RPMI8226 (cell line): ENCODE results near the gene REG3G.
"Not testable (repeated sequence)": the region's sequence is repeated elsewhere in the genome, so short reads cannot be mapped to it uniquely, and the experiment has no call there.

Experiments used
- DNase-seq: peaks from one replicate; pipeline ENCODE4 v3.0.0-alpha.2; 2015

REG3G gene

GRCh38 chr2:79026061-79026460 is 559 bp downstream of the REG3G start:
- DNase-seq: no peak

DNA sequence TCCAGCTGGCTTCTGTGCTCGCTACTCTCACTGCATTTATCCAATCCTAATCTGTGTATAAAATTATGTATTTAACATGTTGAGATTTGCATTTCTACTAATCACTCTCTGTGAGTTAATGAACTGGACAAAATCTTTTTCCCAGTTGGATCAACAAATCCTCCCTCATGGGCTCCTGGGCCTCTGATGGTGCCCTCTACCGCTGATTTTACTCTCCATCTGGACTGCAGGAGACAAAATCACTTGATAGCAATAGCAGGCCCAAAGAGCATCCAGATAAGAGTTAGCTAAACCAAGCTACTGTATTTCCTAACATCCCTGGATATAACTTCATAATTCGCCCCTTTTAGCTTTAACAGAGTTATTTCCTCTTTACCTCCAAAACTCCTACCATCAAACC is 14.4 kb downstream of the REG3G start:
- DNase-seq: no peak

- peak; percentile 4 for DNase-seq
These were observed 15.5 kb downstream of the REG3G start for GRCh38 chr2:79041032-79041448.

DNA sequence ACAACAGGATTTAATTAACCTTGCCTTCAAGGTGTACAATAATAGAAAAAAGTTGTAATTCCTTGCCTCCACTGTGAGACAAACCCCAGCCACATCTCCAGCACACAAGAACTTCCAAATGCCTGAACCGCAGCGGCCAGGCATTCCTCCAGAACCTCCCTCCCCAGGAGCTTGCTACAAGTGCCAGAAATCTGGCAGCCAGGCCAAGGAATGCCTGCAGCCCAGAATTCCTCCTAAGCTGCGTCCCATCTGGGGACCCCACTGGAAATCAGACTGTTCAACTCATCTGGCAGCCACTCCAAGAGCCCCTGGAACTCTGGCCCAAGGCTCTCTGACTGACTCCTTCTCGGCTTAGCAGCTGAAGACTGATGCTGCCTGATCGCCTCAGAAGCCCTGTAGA is 28.0 kb downstream of the REG3G start:
- not testable (repeated sequence) for DNase-seq

GRCh38 chr2:79054769-79055168 is 29.3 kb downstream of the REG3G start:
- DNase-seq: not testable (repeated sequence)

- DNase-seq: no peak
These were observed 39.7 kb downstream of the REG3G start for GRCh38 chr2:79065201-79065600.

- no peak for DNase-seq
These were observed 45.6 kb downstream of the REG3G start for GRCh38 chr2:79071078-79071477.
